HCT116 (cell line): Measurements from ENCODE around the gene GRB10. TPM values are rescaled to one million over a fixed set of nuclear protein-coding genes. Genes with fewer than 3 reads are reported as not detected.

ENCODE experiments used
- ATAC-seq: fragments of 200-7000 bp; cut with Tn5 transposase; 2 replicates; pipeline ENCODE4 v1.9.1; 2020; ENCODE audit warnings: mild to moderate bottlenecking, moderate library complexity
- BruUV-seq: library from RNA; stranded (reverse); fragments of 400-500 nt; replicated peaks from 2 replicates; lab custom pipeline; 2021; lab: Mats Ljungman, UMichigan
- CTCF ChIA-PET: fragments of 300-600 bp; sonication (Branson Sonifier 250); formaldehyde crosslinking; loops from one replicate; lab custom pipeline; 2021; ENCODE audit warnings: antibody characterized with exemption; lab: Charles Lee
- POLR2A ChIA-PET: fragments of 300-600, 350-600 bp; sonication (Branson Sonifier 250); formaldehyde crosslinking; loops from one replicate; lab custom pipeline; 2021; ENCODE audit warnings: antibody characterized with exemption; lab: Charles Lee
- RAD21 ChIA-PET, 2 experiments: fragments of 300-600 bp; sonication (Branson Sonifier 250); formaldehyde crosslinking; loops; one replicate each; lab custom pipeline; 2023; ENCODE audit warnings: low total read pairs in 2 of 2; ENCODE audit not compliant: uncharacterized antibody in 2 of 2, unreplicated experiment in 2 of 2, low non-redundant PET in 1 of 2; lab: Charles Lee
- DNase-seq: peaks from one replicate; pipeline ENCODE4 v3.0.0-alpha.2; 2010; ENCODE audit warnings: low read depth, low spot score
- H2AFZ ChIP-seq: fragments of 200-600 bp; shearing (Covaris generic), sonication (generic); 2 replicates; pipeline ENCODE4 v1.6.1; 2017; ENCODE audit warnings: low read depth, mixed run types, mixed read lengths, antibody characterized with exemption, low read length; ENCODE audit not compliant: poor library complexity, severe bottlenecking
- H3K27ac ChIP-seq: 2 replicates; pipeline ENCODE4 v1.5.1; 2012; ENCODE audit warnings: low read depth, low read length
- H3K27me3 ChIP-seq: fragments of 200-600 bp; sonication (generic); 2 replicates; pipeline ENCODE4 v1.6.1; 2016; ENCODE audit warnings: mixed run types, low read length, mixed read lengths; ENCODE audit not compliant: insufficient read depth
- H3K36me3 ChIP-seq, 2 experiments: fragments of 200-500 bp in 1 of 2; fragments of 200-600 bp in 1 of 2; sonication (Bioruptor generic) in 1 of 2; sonication (generic) in 1 of 2; 2 replicates each; pipeline versions ENCODE4 v1.5.1 to v1.6.1; 2014 to 2016; ENCODE audit warnings: low read length in 2 of 2, inconsistent platforms in 1 of 2, mixed read lengths in 1 of 2, mixed run types in 1 of 2; ENCODE audit not compliant: insufficient read depth in 2 of 2, control insufficient read depth in 1 of 2
- H3K4me1 ChIP-seq, 2 experiments: fragments of 200-600 bp in 1 of 2; sonication (generic) in 1 of 2; 2 replicates each; pipeline versions ENCODE4 v1.5.1 to v1.6.1; 2012 to 2017; ENCODE audit warnings: low read length in 2 of 2, inconsistent platforms in 1 of 2, mild to moderate bottlenecking in 1 of 2, mixed read lengths in 1 of 2, mixed run types in 1 of 2, moderate library complexity in 1 of 2; ENCODE audit not compliant: insufficient read depth in 2 of 2, control insufficient read depth in 1 of 2
- H3K4me2 ChIP-seq: fragments of 200-600 bp; sonication (generic); 2 replicates; pipeline ENCODE4 v1.6.1; 2017; ENCODE audit warnings: mixed run types, low read length, mixed read lengths
- H3K4me3 ChIP-seq, 2 experiments: fragments of 200-600 bp in 1 of 2; sonication (generic) in 1 of 2; replicated peaks in 1 of 2; 2 replicates each; pipeline ENCODE4 v1.5.1; 2011 to 2016; ENCODE audit warnings: low read length in 2 of 2, control low read depth in 1 of 2, low read depth in 1 of 2, mild to moderate bottlenecking in 1 of 2, mixed read lengths in 1 of 2, mixed run types in 1 of 2
- H3K79me2 ChIP-seq: fragments of 200-600 bp; sonication (generic); 2 replicates; pipeline ENCODE4 v1.6.1; 2017; ENCODE audit warnings: mild to moderate bottlenecking, mixed run types, low read length, moderate library complexity, mixed read lengths; ENCODE audit not compliant: insufficient read depth
- H3K9ac ChIP-seq: fragments of 200-600 bp; sonication (generic); 2 replicates; pipeline ENCODE4 v1.6.1; 2016; ENCODE audit warnings: low read length, mixed read lengths
- H3K9me2 ChIP-seq: fragments of 200-600 bp; sonication (generic), shearing (Covaris generic); 2 replicates; pipeline ENCODE4 v1.6.1; 2017; ENCODE audit warnings: mixed run types, mild to moderate bottlenecking, moderate library complexity; ENCODE audit not compliant: insufficient read depth
- H3K9me3 ChIP-seq, 2 experiments: fragments of 200-500 bp in 1 of 2; fragments of 200-600 bp in 1 of 2; sonication (Bioruptor generic) in 1 of 2; sonication (generic) in 1 of 2; 2 replicates each; pipeline ENCODE4 v1.6.1; 2014 to 2017; ENCODE audit warnings: low read length in 2 of 2, mixed read lengths in 2 of 2, inconsistent platforms in 1 of 2, low read depth in 1 of 2, mild to moderate bottlenecking in 1 of 2, mixed run types in 1 of 2, moderate library complexity in 1 of 2; ENCODE audit not compliant: control insufficient read depth in 1 of 2, insufficient read depth in 1 of 2
- H4K20me1 ChIP-seq: fragments of 200-600 bp; sonication (generic), shearing (Covaris generic); 2 replicates; pipeline ENCODE4 v1.6.1; 2017; ENCODE audit warnings: mixed run types, mild to moderate bottlenecking, moderate library complexity; ENCODE audit not compliant: insufficient read depth
- CBX3 ChIP-seq: IDR thresholded peaks from 2 replicates; pipeline ENCODE4 v1.6.1; 2012; ENCODE audit warnings: low read depth
- CTCF ChIP-seq, 3 experiments: fragments of 200-600 bp in 1 of 3; sonication (generic) in 1 of 3; IDR thresholded peaks in 2 of 3; conservative IDR thresholded peaks in 1 of 3; 2 replicates each; pipeline ENCODE4 v1.5.1; 2012 to 2017; ENCODE audit warnings: low read depth in 2 of 3, low read length in 2 of 3, antibody characterized with exemption in 1 of 3, borderline replicate concordance in 1 of 3, control low read depth in 1 of 3, mild to moderate bottlenecking in 1 of 3, mixed read lengths in 1 of 3, mixed run types in 1 of 3, moderate library complexity in 1 of 3; ENCODE audit not compliant: insufficient read depth in 1 of 3
- EGR1 ChIP-seq: IDR thresholded peaks from 2 replicates; pipeline ENCODE4 v1.6.1; 2012; ENCODE audit warnings: low read depth
- ELF1 ChIP-seq: IDR thresholded peaks from 2 replicates; pipeline ENCODE4 v1.6.1; 2012; ENCODE audit warnings: low read depth, borderline replicate concordance
- EZH2 ChIP-seq: fragments of 200-600 bp; sonication (generic); IDR thresholded peaks from 2 replicates; pipeline ENCODE4 v1.6.1; 2017; ENCODE audit warnings: antibody characterized with exemption, mixed run types
- FOSL1 ChIP-seq: IDR thresholded peaks from 2 replicates; pipeline ENCODE4 v1.6.1; 2012; ENCODE audit warnings: low read depth
- POLR2AphosphoS5 ChIP-seq: IDR thresholded peaks from 2 replicates; pipeline ENCODE4 v1.6.1; 2011; ENCODE audit warnings: mild to moderate bottlenecking, low read depth, low read length, moderate library complexity
- SIN3A ChIP-seq: IDR thresholded peaks from 2 replicates; pipeline ENCODE4 v1.6.1; 2012; ENCODE audit warnings: low read depth
- TCF7L2 ChIP-seq: IDR thresholded peaks from 2 replicates; pipeline ENCODE4 v1.7.0; 2011; ENCODE audit warnings: borderline replicate concordance, inconsistent platforms; ENCODE audit not compliant: insufficient read depth, insufficient read length; ENCODE audit errors: extremely low read depth
- ZBTB33 ChIP-seq: IDR thresholded peaks from 2 replicates; pipeline ENCODE4 v1.6.1; 2011; ENCODE audit warnings: mild to moderate bottlenecking, low read length, moderate library complexity; ENCODE audit not compliant: insufficient replicate concordance; ENCODE audit errors: extremely low read depth
- ZFX ChIP-seq: fragments of 450-650 bp; IDR thresholded peaks from 2 replicates; pipeline ENCODE4 v1.6.1; 2017
- ZNF274 ChIP-seq: fragments of 200-500 bp; sonication (Bioruptor generic); IDR thresholded peaks from 2 replicates; pipeline ENCODE4 v1.6.1; 2014; ENCODE audit warnings: mild to moderate bottlenecking, low read depth, low read length, inconsistent platforms
- intact Hi-C: fragments of 100-400 bp; cut with micrococcal nuclease; formaldehyde crosslinking; loops from 2 replicates; pipeline ENCODE4 v1.10.0; 2022
- total RNA-seq: library from RNA; stranded (reverse); gene quantifications from one replicate; pipeline ENCODE4 v1.2.1, GENCODE V29; 2021; ENCODE audit not compliant: unreplicated experiment

Gene GRB10
- total RNA-seq, 1 experiment from 2014 or later, result 37.3 TPM

- Histone ChIP-seq H3K9me3 (no peaks in the 10 kb centered on the region), H3K27ac (no peak overlapping the region), H3K4me3 (no peak overlapping the region), H3K4me1 (peaks cover 6 to 7% of the 10 kb centered on the region in 2 experiments; a peak in 2 of 4 replicates), H3K79me2 (no peaks in the 10 kb centered on the region), H2AFZ (no peak overlapping the region), H3K9ac (no peak overlapping the region), H4K20me1 (no peaks in the 10 kb centered on the region), H3K27me3 (no peaks in the 10 kb centered on the region), H3K36me3 (no peaks in the 10 kb centered on the region), H3K4me2 (no peak overlapping the region), H3K9me2 (no peaks in the 10 kb centered on the region)
- DNase-seq (no peak), ATAC-seq (no peak)
- ChIA-PET POLR2A (no interaction called here), RAD21 (no interaction called here), CTCF (interaction anchor here (0.9 to 1.6 kb wide), 4 partner anchors 12 to 529 kb away, joined by 3 to 4 read pairs (median 4); no protein-coding TSS in a partner anchor)
- no peak for TF ChIP-seq TCF7L2
- TF ChIP-seq FOSL1, result no peak
- TF ChIP-seq EGR1, result no peak
- TF ChIP-seq CBX3, result no peak
- TF ChIP-seq ELF1, result no peak
- no peak for TF ChIP-seq ZFX
- no peak for TF ChIP-seq ZBTB33
- no peak for TF ChIP-seq SIN3A
- no peak for TF ChIP-seq ZNF274
- TF ChIP-seq CTCF (IDR thresholded peaks at IDR 0.05 in 2 of 3, conservative IDR thresholded peaks at IDR 0.05 in 1 of 3; ENCODE audit: borderline replicate concordance in 1 of 3, insufficient read depth in 1 of 3, low read depth in 2 of 3, low read length in 2 of 3), result no peak
- TF ChIP-seq EZH2, result no peak
- TF ChIP-seq POLR2AphosphoS5, result no peak
- BruUV-seq, result no TSS peak
- intact Hi-C loops, result no loop called here
Measured at GRCh38 chr7:50634378-50634777, 148.3 kb downstream of the GRB10 start.
